Measurements from ENCODE around the gene CASZ1.
A peak's percentile ranks its signal among the peaks of the same experiment; 100 is the strongest.

The CASZ1 gene

GRCh38 chr1:10620776-10621175 lies 175.7 kb downstream of the CASZ1 start:
- no peak for DNase-seq

GRCh38 chr1:10617931-10618885 lies 178.2 kb downstream of the CASZ1 start:
- DNase-seq, result no peak

- no peak for DNase-seq
Measured at GRCh38 chr1:10617318-10617717, 179.1 kb downstream of the CASZ1 start.

GRCh38 chr1:10616696-10617095 lies 179.8 kb downstream of the CASZ1 start:
- no peak for DNase-seq

- no peak for DNase-seq
Measured at GRCh38 chr1:10615932-10616671, 180.3 kb downstream of the CASZ1 start.

- peak; percentile 23 to 43 (median 42) for DNase-seq
Measured at GRCh38 chr1:10615332-10615731, 181.1 kb downstream of the CASZ1 start.

- no peak for DNase-seq
Measured at GRCh38 chr1:10614377-10615225, 181.8 kb downstream of the CASZ1 start.

- DNase-seq, result no peak
Measured at GRCh38 chr1:10613861-10614260, 182.6 kb downstream of the CASZ1 start.

- DNase-seq, result no peak
Measured at GRCh38 chr1:10613340-10613739, 183.1 kb downstream of the CASZ1 start.

- no peak for DNase-seq
Measured at GRCh38 chr1:10612436-10613160, 183.8 kb downstream of the CASZ1 start.

- DNase-seq, result no peak
Measured at GRCh38 chr1:10610901-10611600, 185.4 kb downstream of the CASZ1 start.

- DNase-seq, result no peak
Measured at GRCh38 chr1:10608690-10609089, 187.8 kb downstream of the CASZ1 start.

- DNase-seq, result no peak
Measured at GRCh38 chr1:10607228-10607627, 189.2 kb downstream of the CASZ1 start.

GRCh38 chr1:10606064-10606463 lies 190.4 kb downstream of the CASZ1 start:
- DNase-seq, result no peak

- no peak for DNase-seq
Measured at GRCh38 chr1:10604966-10605365, 191.5 kb downstream of the CASZ1 start.

GRCh38 chr1:10602936-10603335 lies 193.5 kb downstream of the CASZ1 start:
- DNase-seq, result no peak

GRCh38 chr1:10601342-10602070 lies 194.9 kb downstream of the CASZ1 start:
- no peak for DNase-seq

- no peak for DNase-seq
Measured at GRCh38 chr1:10599194-10599861, 197.1 kb downstream of the CASZ1 start.

GRCh38 chr1:10598389-10598702 lies 198.1 kb downstream of the CASZ1 start:
- DNase-seq, result no peak

All from suppressor macrophage treated with lipopolysaccharide for 1 hour (primary cell).